Activated CD4-positive, alpha-beta T cell treated with anti-CD3 and anti-CD28 coated beads, Interleukin-2, amount 50 U/mL, for 16 hours (primary cell): ENCODE measurements around the gene PSMB8.
"Not testable (repeated sequence)": the region's sequence is repeated elsewhere in the genome, so short reads cannot be mapped to it uniquely, and the experiment has no call there.

Source experiments
- DNase-seq: peaks from one replicate; pipeline ENCODE4 v3.0.0-alpha.2; 2020

PSMB8 gene

DNA sequence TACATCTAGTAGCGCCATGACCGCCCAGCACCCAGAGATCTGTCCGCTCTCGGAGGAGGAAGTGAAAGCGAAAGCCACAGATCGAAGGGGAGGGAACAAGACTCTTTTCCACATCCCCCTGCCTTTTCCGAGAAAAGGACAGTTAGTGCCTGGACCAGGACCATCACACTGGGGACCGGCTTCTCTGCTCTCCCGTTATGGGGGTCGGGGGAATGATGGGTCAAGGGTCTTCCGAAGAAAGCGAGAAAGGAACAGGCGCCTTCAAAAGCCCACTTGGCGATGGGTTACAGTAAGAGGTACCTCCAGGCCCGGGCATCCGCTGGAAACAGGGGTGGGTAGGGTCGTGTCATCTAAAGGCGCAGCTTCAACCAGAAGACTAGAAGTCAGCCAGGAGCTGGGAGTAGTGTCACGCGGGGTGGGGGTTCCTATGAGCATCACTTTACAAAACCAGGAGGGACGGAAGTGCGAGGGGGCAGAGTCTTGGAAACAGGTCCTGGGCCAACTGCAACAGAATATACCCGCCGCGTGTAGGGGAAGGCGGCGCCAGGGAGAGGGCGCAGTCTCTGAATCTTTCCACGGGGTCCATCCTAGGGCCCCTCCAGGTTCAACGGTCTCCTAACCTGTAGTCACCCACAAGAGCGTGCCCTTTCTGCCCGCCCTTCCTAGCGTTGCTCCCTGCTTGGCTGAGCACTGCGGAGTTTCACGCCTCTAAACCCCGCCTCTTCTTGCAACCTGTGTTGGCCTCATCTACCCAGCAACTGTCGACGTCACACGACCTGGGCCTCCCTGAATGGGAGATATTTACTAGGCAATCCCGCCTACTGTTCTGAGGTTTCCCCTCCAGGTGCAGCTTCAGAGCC lies at the start of gene PSMB8:
Gene PSMB8, minus strand, starts transcription at position 69 of the 860 bp plus-strand sequence. Its CDS starts 51 bp downstream, at position 18.
- DNase-seq, result peak; percentile 99

DNA sequence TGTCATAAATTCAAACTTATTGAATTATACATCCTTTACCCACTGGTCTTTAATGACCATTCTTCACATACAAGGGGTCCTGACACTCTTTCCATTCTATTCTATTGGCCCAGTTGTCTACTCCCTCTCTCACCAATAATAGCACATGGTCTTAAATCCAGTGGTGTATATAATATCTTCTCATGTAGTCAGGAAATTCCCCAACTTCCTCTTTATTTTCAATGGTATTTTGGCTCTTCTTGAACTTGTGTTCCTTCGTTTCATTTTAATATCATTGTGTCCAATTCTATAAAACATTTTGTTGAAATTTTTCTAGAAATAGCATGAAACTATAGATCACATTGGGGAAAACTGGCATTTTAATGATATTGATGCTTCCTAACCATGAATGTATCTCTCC lies 47.0 kb upstream of the PSMB8 start:
- no peak for DNase-seq

DNA sequence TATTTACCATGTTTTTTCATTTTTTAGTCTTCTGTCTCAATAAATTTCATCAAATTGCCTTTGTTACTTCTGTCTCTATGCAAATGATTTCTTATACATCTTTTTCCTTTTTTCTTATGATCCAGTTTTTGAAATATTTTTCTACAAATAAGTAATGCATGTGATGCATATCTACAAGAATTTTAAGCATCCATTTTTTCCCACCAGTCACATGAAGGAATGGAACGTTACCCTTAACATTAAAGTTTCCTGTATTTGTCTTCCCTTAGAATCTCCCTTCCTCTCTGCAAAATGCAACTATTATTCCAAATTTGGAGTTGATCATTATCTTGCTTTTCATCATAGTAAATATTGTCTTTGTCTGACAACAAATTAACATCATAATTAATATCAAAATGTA lies 45.7 kb upstream of the PSMB8 start:
- DNase-seq, result no peak

DNA sequence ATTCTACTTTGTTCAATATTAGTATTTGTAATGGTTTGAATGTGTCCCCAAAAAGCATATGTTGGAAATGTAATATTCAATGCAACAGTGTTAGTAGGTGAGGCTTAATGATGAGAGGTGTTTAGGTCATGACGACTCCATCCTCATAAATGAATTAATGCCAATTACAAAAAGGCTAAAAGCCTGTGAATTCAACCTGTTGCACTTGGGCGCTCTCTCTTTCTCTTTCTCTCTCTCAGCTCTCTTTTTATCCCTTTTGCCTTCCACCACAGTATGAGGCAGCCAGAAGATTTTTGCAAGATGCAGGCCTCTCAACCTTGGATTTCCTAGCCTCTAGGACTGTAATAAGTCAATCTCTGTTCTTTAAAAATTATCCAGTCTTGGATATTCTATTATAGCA lies 44.7 kb upstream of the PSMB8 start:
- DNase-seq, result no peak

DNA sequence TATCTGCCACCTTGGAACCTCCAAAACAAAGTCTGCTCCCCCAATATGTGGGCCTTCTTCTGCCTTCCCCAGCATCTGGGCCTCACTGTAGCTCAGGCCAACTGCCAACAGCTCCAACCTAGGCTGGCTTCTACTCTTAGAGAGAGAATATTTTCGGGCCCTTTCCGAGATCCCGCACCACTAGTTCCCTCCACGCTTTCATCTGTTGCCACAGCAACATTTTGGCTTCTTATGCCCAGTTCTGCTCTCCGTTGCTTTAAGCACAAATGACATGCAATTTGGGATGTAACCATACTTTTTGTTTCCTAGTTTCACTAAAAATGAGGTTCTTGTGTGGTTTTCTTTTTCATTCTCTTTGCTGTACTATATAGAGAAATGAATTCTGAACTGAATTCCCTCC lies 43.8 kb upstream of the PSMB8 start:
- DNase-seq, result no peak

DNA sequence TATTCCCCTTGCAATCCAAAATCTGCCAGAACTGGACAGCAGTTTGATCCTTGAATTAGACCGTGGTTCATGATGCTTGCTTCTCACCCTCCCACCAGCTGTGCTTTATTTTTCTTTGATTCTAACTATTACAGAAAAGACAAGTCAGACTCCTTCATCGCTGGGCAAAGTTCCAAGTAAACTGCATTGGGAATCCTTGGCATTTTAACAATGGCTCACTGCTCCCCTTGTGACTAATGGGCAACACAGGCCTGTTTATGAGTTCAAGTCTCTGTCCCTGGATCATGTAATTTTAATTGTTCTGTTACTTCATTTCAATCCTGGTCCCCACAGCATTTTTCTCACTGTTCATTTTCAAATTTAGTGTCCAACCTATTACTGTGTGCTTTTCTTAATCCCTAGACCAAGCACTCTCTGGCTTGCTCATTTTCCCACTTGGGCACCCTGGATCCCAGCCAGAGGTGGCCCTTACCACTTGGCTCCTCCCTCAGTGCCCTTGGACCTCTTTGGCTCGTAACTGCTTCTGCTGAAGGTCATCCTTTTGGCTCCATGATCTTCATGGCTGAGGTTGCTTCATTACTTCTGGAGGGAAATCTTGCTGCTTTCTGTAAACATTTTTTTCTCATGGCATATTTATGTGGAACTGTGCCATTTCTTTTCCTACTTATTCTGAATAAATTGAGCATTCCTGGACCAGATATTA lies 43.0 kb upstream of the PSMB8 start:
- no peak for DNase-seq

DNA sequence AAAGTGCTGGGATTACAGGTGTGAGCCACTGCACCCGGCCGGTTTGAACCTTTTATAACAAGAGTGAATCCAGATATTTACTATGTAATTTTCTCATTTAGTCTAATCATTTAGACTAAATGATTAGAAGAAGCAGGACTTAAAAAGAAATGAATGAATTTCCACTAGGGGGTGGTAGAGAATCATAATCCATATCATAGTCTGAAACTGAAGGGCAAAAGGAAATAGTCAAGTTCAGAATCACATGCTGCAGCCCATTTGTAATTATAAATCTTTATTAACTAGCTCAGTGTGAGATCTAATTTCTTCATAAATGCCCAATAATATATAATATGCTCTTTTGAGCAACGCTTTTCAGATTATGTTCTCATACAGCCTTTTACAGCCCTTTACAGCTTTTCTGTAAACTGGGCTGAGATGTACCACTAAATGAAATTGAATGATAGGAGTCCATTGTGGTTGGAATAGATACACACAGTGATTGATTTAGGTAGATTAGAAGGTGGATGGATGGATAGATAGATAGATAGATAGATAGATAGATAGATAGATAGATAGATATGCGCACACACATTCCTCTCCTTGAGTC lies 41.9 kb upstream of the PSMB8 start:
- DNase-seq, result peak; percentile 79

DNA sequence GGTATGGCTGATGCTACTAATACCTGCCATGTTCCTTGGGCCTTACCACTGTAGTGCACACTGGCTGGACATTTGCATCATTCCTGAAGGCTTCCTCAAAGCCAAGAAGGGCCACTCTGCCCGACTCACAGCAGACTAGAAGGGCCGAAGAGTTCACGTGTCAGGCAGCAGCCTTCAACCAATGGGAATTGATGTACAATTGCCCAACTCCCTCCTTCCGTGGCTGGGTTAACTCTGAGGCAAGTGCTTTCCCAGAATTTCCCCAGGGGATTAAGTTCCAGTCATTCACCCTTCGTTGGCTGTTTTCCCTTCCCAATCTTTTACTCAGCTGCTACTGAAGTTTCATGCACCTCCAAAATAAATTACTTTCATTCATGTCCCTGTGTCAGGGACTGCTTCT lies 39.9 kb upstream of the PSMB8 start:
- no peak for DNase-seq

DNA sequence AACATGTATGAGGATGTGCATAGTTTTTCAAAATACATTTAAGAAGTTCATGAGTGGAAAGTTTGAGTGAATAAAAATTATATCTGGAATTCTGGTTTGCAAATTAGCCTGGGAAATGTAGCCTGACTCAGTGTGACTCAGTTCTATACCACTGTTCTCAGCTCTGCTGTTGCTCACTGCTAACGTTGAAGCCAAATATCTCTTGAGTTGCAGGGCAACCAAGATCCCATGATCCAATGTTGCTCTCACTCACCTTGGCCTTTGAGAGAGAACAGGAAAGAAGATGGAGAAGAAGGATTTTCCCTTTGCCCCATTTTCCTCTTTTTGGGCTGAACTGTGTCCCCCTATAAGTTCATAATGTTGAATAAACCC lies 39.0 kb upstream of the PSMB8 start:
- DNase-seq, result no peak

DNA sequence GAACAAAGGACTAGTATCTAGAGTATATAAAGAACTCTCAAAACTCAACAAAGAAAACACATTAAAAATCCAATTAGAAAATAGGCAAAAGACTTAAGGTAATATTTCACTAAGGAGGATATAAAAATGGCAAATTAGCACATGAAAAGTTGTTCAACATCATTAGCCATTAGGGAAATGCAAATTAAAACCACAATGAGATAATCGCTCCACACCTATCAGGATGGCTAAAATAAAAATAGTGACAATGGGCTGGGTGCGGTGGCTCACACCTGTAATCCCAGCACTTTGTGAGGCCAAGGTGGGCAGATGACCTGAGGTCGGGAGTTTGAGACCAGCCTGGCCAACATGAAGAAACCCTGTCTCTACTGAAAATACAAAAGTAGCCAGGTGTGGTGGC lies 37.1 kb upstream of the PSMB8 start:
- DNase-seq, result not testable (repeated sequence)

DNA sequence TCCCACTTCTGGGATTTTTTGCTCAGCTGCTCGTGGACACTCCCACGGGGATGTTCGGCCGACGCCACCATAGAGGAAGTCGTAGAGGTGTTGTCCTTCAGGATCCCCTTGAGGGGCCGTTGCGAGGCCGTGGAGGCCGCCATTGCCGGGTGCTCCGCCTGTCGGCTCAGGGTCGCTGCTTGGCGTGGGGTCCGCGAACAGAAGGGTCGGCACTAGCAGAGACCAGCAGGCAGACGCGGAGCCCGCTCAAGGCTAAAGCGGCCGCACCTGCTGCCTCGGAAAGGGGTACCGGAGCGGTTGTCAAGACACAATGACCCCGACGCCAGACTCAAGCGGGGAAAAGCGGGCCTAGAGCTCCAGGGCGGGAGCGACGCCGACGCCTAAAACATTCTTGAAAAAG lies 35.8 kb upstream of the PSMB8 start:
- DNase-seq, result no peak

DNA sequence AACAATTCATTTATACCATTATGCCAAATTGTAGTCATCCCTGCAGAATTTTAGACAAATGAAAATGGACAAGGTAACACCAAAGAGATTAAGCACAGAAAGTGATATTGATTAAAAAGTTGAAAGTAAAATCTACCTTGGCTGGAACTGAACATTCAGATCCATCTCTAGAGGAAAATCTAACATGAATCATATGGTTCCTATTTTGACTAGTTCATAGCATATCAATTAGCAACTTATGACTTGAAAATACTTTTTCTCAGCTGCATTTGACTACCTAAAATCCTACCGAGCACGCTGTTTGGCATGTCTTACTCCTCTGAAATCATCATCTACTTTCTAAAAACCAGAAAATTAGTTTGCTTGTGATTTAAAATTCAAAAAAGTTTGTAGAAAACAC lies 32.8 kb upstream of the PSMB8 start:
- DNase-seq, result no peak

DNA sequence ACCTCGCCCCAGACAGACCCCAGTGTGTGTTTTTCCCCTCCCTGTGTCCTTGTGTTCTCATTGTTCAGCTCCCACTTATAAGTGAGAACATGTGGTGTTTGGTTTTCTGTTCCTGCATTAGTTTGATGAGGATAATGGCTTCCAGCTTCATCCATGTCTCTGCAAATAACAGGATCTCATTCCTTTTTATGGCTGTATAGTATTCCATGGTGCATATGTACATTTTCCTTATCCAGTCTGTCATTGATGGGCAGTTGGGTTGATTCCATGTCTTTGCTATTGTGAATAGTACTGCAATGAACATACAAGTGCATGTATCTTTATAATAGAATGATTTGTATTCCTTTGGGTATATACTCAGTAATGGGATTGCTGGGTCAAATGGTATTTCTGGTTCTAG lies 30.1 kb upstream of the PSMB8 start:
- not testable (repeated sequence) for DNase-seq

DNA sequence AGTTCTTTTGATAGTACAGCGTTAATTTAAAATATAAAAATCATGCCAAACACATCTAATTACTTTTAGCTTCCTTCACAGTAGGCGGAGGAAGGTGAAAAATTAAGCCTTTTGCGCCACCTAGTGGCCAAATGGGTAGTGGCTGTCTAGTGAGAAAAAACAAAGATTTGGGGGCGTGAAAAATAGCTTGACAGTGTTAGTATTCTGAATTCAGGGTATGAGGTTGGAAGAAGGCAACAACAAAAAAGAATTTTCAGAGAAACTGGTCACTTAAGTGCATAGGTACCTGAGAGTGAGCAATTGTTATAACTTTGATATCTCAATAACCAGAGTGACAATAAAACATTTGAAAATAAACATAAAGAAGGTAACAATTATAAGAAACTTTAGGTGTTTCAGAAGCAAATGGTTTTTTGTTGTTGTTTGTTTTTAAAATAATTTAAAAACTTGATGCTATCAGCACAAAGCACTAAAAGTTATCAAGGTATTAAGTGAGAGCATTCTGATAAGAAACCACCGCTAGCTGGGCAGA lies 24.5 kb upstream of the PSMB8 start:
- DNase-seq, result peak; percentile 84

DNA sequence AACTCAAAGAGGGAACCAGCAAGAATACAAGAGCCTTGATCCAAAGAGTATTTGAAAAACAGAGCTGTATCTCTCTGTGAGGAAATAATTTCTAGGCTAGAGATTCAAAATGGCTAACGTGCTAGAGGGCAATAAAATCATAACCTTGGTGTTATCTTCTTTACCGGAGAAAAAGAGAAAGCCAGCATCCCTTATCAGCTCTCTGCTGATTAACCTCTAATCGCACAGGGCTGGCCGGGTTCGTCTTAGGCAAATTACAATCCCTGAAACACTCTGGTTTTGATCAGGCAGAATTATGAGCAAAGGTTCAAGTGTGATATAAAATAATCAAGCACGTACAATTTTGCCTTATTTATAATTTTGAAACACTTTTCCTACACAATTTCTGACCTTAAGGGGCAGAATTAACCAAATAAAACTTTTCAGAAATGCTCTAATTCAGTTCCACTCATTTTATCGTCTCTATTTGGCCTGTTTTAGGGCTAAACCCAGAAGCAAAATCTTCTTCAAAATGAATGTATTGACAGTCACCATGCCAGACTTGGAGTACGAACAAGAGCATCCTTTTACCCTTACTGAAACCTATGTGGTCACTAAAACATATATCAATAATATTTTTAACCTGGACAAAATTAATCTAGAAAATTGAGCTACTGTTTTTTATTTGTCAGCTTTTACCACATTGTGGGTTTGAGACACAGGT lies 23.9 kb upstream of the PSMB8 start:
- DNase-seq, result no peak

DNA sequence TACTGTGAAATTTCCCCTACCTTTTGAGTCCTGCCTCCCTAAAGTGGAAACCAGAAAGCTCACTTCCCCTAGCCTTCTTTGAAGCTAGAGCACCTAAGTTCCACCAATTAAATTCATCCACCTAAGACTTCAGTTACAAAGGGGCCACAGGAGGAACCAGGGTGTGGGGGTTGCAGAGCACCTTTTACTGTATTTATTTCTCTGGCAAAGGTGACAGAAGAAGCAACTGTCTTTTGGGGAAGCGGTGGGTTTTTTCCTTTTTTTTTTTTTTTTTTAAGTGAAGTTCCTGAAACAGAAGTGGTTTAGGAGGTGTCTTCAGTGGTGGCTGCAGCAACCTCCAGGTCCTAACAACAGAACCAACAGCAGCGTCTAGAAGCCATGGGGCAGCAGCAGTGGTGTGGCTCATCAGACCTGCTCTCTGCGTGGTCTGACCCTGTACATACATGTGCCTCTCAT lies 23.2 kb upstream of the PSMB8 start:
- DNase-seq, result no peak

DNA sequence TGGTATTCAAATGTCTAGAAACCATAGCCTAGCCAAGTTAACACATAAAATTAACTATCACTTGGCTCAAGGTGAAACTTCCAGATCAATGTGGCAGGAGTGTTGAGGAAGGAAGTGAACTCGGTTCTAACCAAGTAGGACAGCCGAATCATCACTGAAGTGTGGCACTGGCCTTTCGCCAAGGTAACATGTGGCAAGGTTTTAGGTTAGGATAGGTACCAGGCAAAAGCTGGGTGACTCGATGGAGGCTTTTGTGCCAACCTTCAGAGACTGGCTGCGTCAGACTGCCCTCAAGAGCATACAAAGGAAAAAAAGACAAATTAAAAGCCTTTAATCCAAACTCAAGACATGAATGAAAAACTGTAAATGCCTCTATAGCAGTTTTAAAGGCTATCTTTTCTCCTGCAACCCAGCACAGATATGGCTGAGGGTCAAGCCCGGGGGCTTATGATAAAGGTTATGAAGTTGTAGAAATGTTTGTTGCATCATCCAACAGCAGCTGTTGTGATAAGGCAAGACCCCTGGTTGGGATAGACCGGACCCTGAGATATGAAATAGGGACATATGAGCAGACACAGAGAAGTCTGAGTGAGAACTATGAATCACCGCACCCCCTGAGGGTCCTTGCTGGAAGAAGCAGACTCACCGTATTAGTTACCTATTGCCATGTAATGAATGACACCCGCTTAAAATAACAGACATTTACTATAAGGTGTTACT lies 22.0 kb upstream of the PSMB8 start:
- DNase-seq, result no peak

DNA sequence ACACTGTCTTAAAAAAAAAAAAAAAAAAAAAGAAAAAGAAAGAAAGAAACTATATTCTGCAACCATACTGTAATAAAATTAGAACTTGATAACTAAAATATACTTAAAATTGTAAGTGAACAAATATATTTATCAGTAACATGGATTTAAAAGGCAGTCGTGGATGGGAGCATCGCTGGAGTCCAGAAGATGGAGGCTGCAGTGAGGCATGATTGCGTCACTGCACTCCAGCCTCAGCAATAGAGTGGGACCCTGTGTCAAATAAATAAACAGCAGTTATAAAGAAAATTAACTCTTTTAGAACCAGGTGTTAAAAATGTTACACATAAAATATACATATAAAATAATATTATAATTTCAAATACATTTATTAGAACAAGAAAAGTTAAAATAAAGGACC lies 18.9 kb upstream of the PSMB8 start:
- no peak for DNase-seq

DNA sequence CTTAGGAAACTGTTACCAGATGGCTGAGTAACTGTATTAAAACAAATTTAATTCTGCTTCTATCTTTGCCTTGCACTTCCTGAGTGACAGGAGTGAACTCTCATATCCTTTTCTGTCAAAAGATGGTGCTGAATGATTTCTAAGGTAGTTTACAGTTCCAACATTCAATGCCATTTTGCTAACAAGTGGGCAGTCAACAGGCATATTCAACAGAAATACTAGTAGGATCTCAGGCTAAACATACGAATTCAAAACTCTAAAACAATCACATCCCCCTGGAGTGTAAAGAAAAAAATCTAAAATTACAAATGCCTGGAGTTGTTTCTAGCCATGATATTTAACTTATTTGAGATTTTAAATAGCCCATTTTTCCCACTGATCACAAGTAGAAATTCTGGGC lies 16.8 kb upstream of the PSMB8 start:
- DNase-seq, result no peak

DNA sequence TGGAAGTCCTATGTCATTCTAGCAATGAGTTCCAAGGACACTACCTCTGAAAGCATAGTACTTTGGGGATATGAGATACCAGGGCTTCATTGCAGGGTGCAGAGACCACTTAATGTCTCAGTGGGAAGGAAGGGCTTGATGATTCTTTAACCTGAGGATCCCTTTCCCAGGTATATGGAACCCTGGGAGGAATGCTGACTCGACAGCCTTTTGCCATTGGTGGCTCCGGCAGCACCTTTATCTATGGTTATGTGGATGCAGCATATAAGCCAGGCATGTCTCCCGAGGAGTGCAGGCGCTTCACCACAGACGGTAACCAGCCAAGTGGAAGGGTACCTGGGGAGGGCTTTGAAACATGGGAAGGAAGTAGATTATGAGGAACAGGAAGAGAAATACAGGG lies 14.3 kb upstream of the PSMB8 start:
- DNase-seq, result no peak

DNA sequence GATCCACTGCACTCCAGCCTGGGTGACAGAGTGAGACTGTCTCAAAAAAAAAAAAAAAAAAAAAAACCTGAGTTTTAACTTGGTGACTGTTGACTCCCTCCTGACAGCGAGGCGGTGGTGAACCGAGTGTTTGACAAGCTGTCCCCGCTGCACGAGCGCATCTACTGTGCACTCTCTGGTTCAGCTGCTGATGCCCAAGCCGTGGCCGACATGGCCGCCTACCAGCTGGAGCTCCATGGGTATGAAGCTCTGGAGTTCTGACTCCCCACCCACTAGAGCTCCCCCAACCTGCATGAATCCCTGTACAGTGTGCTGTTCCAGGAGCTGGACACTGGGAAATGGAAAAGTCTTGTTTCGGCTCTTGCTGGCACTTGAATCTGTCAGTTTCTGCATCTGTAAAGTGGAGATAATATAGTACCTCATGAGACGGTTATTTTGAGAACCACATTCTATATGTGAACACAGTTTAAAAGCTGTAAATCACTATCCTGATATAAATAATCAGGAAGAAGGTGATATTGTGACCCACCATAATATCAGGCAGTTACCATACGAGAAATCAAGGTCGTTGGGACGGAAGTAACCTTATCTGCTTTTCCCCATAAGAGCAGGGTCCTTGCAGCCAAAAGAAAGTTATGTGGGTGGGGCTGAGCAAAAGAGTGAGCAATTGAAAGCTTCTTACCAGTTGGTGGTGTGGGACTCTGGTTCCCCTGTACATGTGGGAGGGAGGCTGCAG lies 13.5 kb upstream of the PSMB8 start:
- DNase-seq, result no peak
